Ovary (tissue), 3 donors: ENCODE data around the gene FAM171A1.

ENCODE experiments used
- CTCF ChIP-seq, 3 donors: fragments of 450-650 bp in 2 of 3; fragments of 200-600 bp in 1 of 3; IDR thresholded peaks; one replicate each; pipeline versions ENCODE4 v1.5.1 to v1.8.0; 2016 to 2022; ENCODE audit warnings: antibody characterized with exemption in 3 of 3, mild to moderate bottlenecking in 1 of 3
- POLR2A ChIP-seq: fragments of 450-650 bp; IDR thresholded peaks from one replicate; pipeline ENCODE4 v1.6.1; 2017; ENCODE audit warnings: antibody characterized with exemption, mild to moderate bottlenecking, moderate library complexity
- donor health status: DM: no; HTN: no; CAD: no.

- TF ChIP-seq POLR2A (no peak), CTCF (IDR thresholded peaks at IDR 0.05) (no peak)
These were observed 8.1 kb downstream of the FAM171A1 start for GRCh38 chr10:15363031-15363430.
